ENCODE measurements around the gene ZNF3. TPM values are rescaled to one million over a fixed set of nuclear protein-coding genes. Genes with fewer than 3 reads are reported as not detected.

The ZNF3 gene
- polyA plus RNA-seq, 5 donors, result 38.7 to 54.7 (median 48.2) TPM

Other genes starting within 250 kb of the ZNF3 start
- under 1 TPM in 1 of 5 donors, not detected in 4; 0.10 TPM for gene OR2AE1, start 204.7 kb downstream of the ZNF3 start, polyA plus RNA-seq (ENCODE audit: insufficient read depth in 1 of 5, insufficient read length in 5 of 5, low replicate concordance in 1 of 5)
- 10 to 100 TPM; 35.0 to 45.0 (median 38.6) TPM for gene TRIM4, start 162.2 kb downstream of the ZNF3 start, polyA plus RNA-seq (ENCODE audit: insufficient read depth in 1 of 5, insufficient read length in 5 of 5, low replicate concordance in 1 of 5)
- gene GJC3, start 152.1 kb downstream of the ZNF3 start, polyA plus RNA-seq (ENCODE audit: insufficient read depth in 1 of 5, insufficient read length in 5 of 5, low replicate concordance in 1 of 5), result 1 to 10 TPM in 3 of 5 donors, under 1 TPM in 2; 0.93 to 1.5 (median 1.0) TPM
- 100 to 1,000 TPM in 1 of 5 donors, under 1 TPM in 4; 0.24 to 101 (median 0.51) TPM for gene AZGP1, start 105.7 kb downstream of the ZNF3 start, polyA plus RNA-seq (ENCODE audit: insufficient read depth in 1 of 5, insufficient read length in 5 of 5, low replicate concordance in 1 of 5)
- 10 to 100 TPM; 75.2 to 93.9 (median 86.2) TPM for gene ZKSCAN1, start 66.1 kb downstream of the ZNF3 start, polyA plus RNA-seq (ENCODE audit: insufficient read depth in 1 of 5, insufficient read length in 5 of 5, low replicate concordance in 1 of 5)
- gene ZSCAN21, start 31.9 kb downstream of the ZNF3 start, polyA plus RNA-seq (ENCODE audit: insufficient read depth in 1 of 5, insufficient read length in 5 of 5, low replicate concordance in 1 of 5), result 10 to 100 TPM; 23.1 to 27.0 (median 25.6) TPM
- gene COPS6, start 7.2 kb upstream of the ZNF3 start, polyA plus RNA-seq (ENCODE audit: insufficient read depth in 1 of 5, insufficient read length in 5 of 5, low replicate concordance in 1 of 5), result 100 to 1,000 TPM; 112 to 138 (median 122) TPM
- 100 to 1,000 TPM; 129 to 144 (median 140) TPM for gene MCM7, start 19.7 kb upstream of the ZNF3 start, polyA plus RNA-seq (ENCODE audit: insufficient read depth in 1 of 5, insufficient read length in 5 of 5, low replicate concordance in 1 of 5)
- 10 to 100 TPM; 34.5 to 43.4 (median 36.5) TPM for gene AP4M1, start 19.9 kb upstream of the ZNF3 start, polyA plus RNA-seq (ENCODE audit: insufficient read depth in 1 of 5, insufficient read length in 5 of 5, low replicate concordance in 1 of 5)
- gene TAF6, start 37.6 kb upstream of the ZNF3 start, polyA plus RNA-seq (ENCODE audit: insufficient read depth in 1 of 5, insufficient read length in 5 of 5, low replicate concordance in 1 of 5), result 10 to 100 TPM; 49.1 to 65.9 (median 58.1) TPM
- 10 to 100 TPM; 39.7 to 49.3 (median 41.5) TPM for gene CNPY4, start 37.9 kb upstream of the ZNF3 start, polyA plus RNA-seq (ENCODE audit: insufficient read depth in 1 of 5, insufficient read length in 5 of 5, low replicate concordance in 1 of 5)
- 1 to 10 TPM; 1.1 to 2.5 (median 1.3) TPM for gene MBLAC1, start 45.2 kb upstream of the ZNF3 start, polyA plus RNA-seq (ENCODE audit: insufficient read depth in 1 of 5, insufficient read length in 5 of 5, low replicate concordance in 1 of 5)
- 100 to 1,000 TPM in 1 of 5 donors, 10 to 100 TPM in 4; 75.2 to 132 (median 92.2) TPM for gene LAMTOR4, start 67.2 kb upstream of the ZNF3 start, polyA plus RNA-seq (ENCODE audit: insufficient read depth in 1 of 5, insufficient read length in 5 of 5, low replicate concordance in 1 of 5)
- 10 to 100 TPM; 16.0 to 22.3 (median 17.4) TPM for gene TRAPPC14, start 77.0 kb upstream of the ZNF3 start, polyA plus RNA-seq (ENCODE audit: insufficient read depth in 1 of 5, insufficient read length in 5 of 5, low replicate concordance in 1 of 5)
- 10 to 100 TPM; 16.3 to 27.2 (median 16.9) TPM for gene GAL3ST4, start 86.9 kb upstream of the ZNF3 start, polyA plus RNA-seq (ENCODE audit: insufficient read depth in 1 of 5, insufficient read length in 5 of 5, low replicate concordance in 1 of 5)
- gene GPC2, start 95.7 kb upstream of the ZNF3 start, polyA plus RNA-seq (ENCODE audit: insufficient read depth in 1 of 5, insufficient read length in 5 of 5, low replicate concordance in 1 of 5), result 10 to 100 TPM in 3 of 5 donors, 1 to 10 TPM in 2; 7.6 to 18.4 (median 14.1) TPM
- 10 to 100 TPM; 15.9 to 24.7 (median 21.1) TPM for gene STAG3, start 96.2 kb upstream of the ZNF3 start, polyA plus RNA-seq (ENCODE audit: insufficient read depth in 1 of 5, insufficient read length in 5 of 5, low replicate concordance in 1 of 5)
- 1 to 10 TPM; 4.9 to 9.3 (median 7.7) TPM for gene PVRIG, start 138.2 kb upstream of the ZNF3 start, polyA plus RNA-seq (ENCODE audit: insufficient read depth in 1 of 5, insufficient read length in 5 of 5, low replicate concordance in 1 of 5)
- 1 to 10 TPM; 5.7 to 7.4 (median 6.7) TPM for gene SPDYE3, start 226.0 kb upstream of the ZNF3 start, polyA plus RNA-seq (ENCODE audit: insufficient read depth in 1 of 5, insufficient read length in 5 of 5, low replicate concordance in 1 of 5)